Sigmoid colon (tissue), 7 donors: ENCODE data around the gene HAGH. TPM values are rescaled to one million over a fixed set of nuclear protein-coding genes. Genes with fewer than 3 reads are reported as not detected.

Source experiments
- DNase-seq: peaks from one replicate; pipeline ENCODE4 v3.0.0-alpha.2; 2019
- H3K27ac ChIP-seq, 4 donors: fragments of 200-600 bp; sonication (generic); one replicate each; pipeline ENCODE4 v1.5.1; 2016 to 2019; ENCODE audit warnings: mild to moderate bottlenecking in 1 of 4
- H3K27me3 ChIP-seq, 3 donors: fragments of 200-600 bp; sonication (generic); one replicate each; pipeline ENCODE4 v1.5.1; 2019; ENCODE audit warnings: mild to moderate bottlenecking in 1 of 3
- H3K36me3 ChIP-seq, 4 donors: fragments of 200-600 bp; sonication (generic); one replicate each; pipeline ENCODE4 v1.5.1; 2016 to 2019
- H3K4me1 ChIP-seq, 4 donors: fragments of 200-600 bp; sonication (generic); one replicate each; pipeline ENCODE4 v1.5.1; 2017 to 2019
- H3K4me3 ChIP-seq, 4 donors: fragments of 200-600 bp; sonication (generic); one replicate each; pipeline ENCODE4 v1.5.1; 2017 to 2019; ENCODE audit warnings: mild to moderate bottlenecking in 2 of 4, moderate library complexity in 1 of 4
- H3K9me3 ChIP-seq, 4 donors: fragments of 200-600 bp in 3 of 4; sonication (generic) in 3 of 4; one replicate each; pipeline versions ENCODE4 v1.5.1 to v1.6.1; 2013 to 2019
- CTCF ChIP-seq, 4 experiments: fragments of 450-650 bp in 3 of 4; fragments of 200-600 bp in 1 of 4; IDR thresholded peaks; one replicate each; pipeline ENCODE4 v1.5.1; 2016 to 2019; ENCODE audit warnings: antibody characterized with exemption in 4 of 4, mild to moderate bottlenecking in 3 of 4, moderate library complexity in 2 of 4
- EP300 ChIP-seq, 4 donors: sonication (generic); formaldehyde crosslinking; IDR thresholded peaks; one replicate each; pipeline ENCODE4 v1.6.1; 2017; ENCODE audit warnings: antibody characterized with exemption in 4 of 4
- POLR2A ChIP-seq, 2 donors: fragments of 450-650 bp; IDR thresholded peaks; one replicate each; pipeline ENCODE4 v1.6.1; 2016; ENCODE audit warnings: antibody characterized with exemption in 2 of 2, mild to moderate bottlenecking in 2 of 2, moderate library complexity in 2 of 2
- POLR2AphosphoS5 ChIP-seq, 4 donors: sonication (generic); formaldehyde crosslinking; IDR thresholded peaks; one replicate each; pipeline ENCODE4 v1.6.1; 2017; ENCODE audit warnings: antibody characterized with exemption in 4 of 4
- WGBS, 2 donors: extraction: QIAGEN DNeasy Blood & Tissue Kit; methylation state at CpG; one replicate each; pipeline ENCODE4 v1.1.7; 2013; 5-methylcytosine and 5-hydroxymethylcytosine counted together
- intact Hi-C: fragments of 100-400 bp; cut with DNase I; formaldehyde crosslinking; loops from one replicate; pipeline ENCODE4 v1.15.1; 2023
- polyA plus RNA-seq, 3 donors: library from polyadenylated mRNA; stranded (reverse); fragments of 200-250 nt; gene quantifications; one replicate each; pipeline ENCODE4 v1.2.3, GENCODE V29; 2013
- total RNA-seq, 4 donors: library from RNA; depleted of rRNA; stranded (reverse); fragments of >200 nt; gene quantifications; one replicate each; pipeline ENCODE4 v1.1.0, GENCODE V29; 2016
- donor health status: healthy with polysubstance abuse.
- donor health status: Bipolar disorder and iron deficiency.
- donor health status: healthy.

HAGH gene
- total and polyA plus RNA-seq, 7 donors: 54.1 to 163 (median 86.9) TPM

GRCh38 chr16:1791943-1792812, 34.4 kb downstream of the HAGH start:
- no peak overlapping the region for H3K4me3 ChIP-seq
- no peaks in the 10 kb centered on the region for H3K9me3 ChIP-seq
- no peaks in the 10 kb centered on the region for H3K4me1 ChIP-seq
- no peak overlapping the region for H3K27ac ChIP-seq
- 84 to 88% methylated on average over 59 of the region's 59 CpGs for WGBS, 2 donors
- H3K36me3 ChIP-seq: peaks cover 0 to 43% (median 22%) of the 10 kb centered on the region in 4 donors
- intact Hi-C loops: no loop called here
- no peaks in the 10 kb centered on the region for H3K27me3 ChIP-seq
- TF ChIP-seq EP300 (IDR thresholded peaks at IDR 0.05) (no peak), CTCF (IDR thresholded peaks at IDR 0.05) (no peak), POLR2AphosphoS5 (IDR thresholded peaks at IDR 0.05) (no peak), POLR2A (IDR thresholded peaks at IDR 0.05) (no peak)
- DNase-seq: peak; percentile 61

- Histone ChIP-seq H3K27me3 (no peaks in the 10 kb centered on the region), H3K36me3 (peaks cover 0 to 51% (median 30%) of the 10 kb centered on the region in 4 donors), H3K4me3 (no peak overlapping the region), H3K4me1 (no peaks in the 10 kb centered on the region), H3K9me3 (no peaks in the 10 kb centered on the region), H3K27ac (no peak overlapping the region)
- peak; percentile 57 for DNase-seq
- intact Hi-C loops: no loop called here
- no peak for TF ChIP-seq POLR2AphosphoS5 (IDR thresholded peaks at IDR 0.05)
- no peak for TF ChIP-seq EP300 (IDR thresholded peaks at IDR 0.05)
- TF ChIP-seq CTCF (IDR thresholded peaks at IDR 0.05): no peak
- no peak for TF ChIP-seq POLR2A (IDR thresholded peaks at IDR 0.05)
- WGBS, 2 donors: 96% methylated on average over 53 of the region's 53 CpGs
Observed at GRCh38 chr16:1791256-1791942, 35.2 kb downstream of the HAGH start.

GRCh38 chr16:1790611-1791255, 35.9 kb downstream of the HAGH start:
- Histone ChIP-seq H3K4me3 (no peak overlapping the region), H3K27me3 (no peaks in the 10 kb centered on the region), H3K4me1 (peaks cover 0 to 3% (median 0%) of the 10 kb centered on the region in 4 donors), H3K27ac (no peak overlapping the region), H3K36me3 (peaks cover 0 to 57% (median 32%) of the 10 kb centered on the region in 4 donors), H3K9me3 (no peaks in the 10 kb centered on the region)
- intact Hi-C loops: no loop called here
- 95 to 96% methylated on average over 44 of the region's 44 CpGs for WGBS, 2 donors
- DNase-seq: no peak
- TF ChIP-seq POLR2A (IDR thresholded peaks at IDR 0.05): no peak
- no peak for TF ChIP-seq EP300 (IDR thresholded peaks at IDR 0.05)
- no peak for TF ChIP-seq CTCF (IDR thresholded peaks at IDR 0.05)

GRCh38 chr16:1790261-1790610, 36.4 kb downstream of the HAGH start:
- no peaks in the 10 kb centered on the region for H3K9me3 ChIP-seq
- H3K4me1 ChIP-seq: peaks cover 0 to 8% (median 1%) of the 10 kb centered on the region in 4 donors
- WGBS, 2 donors: 94 to 95% methylated on average over 15 of the region's 15 CpGs
- TF ChIP-seq POLR2AphosphoS5 (IDR thresholded peaks at IDR 0.05) (no peak), CTCF (IDR thresholded peaks at IDR 0.05) (no peak), POLR2A (IDR thresholded peaks at IDR 0.05) (no peak), EP300 (IDR thresholded peaks at IDR 0.05) (no peak)
- no peak for DNase-seq
- no peak overlapping the region for H3K27ac ChIP-seq
- H3K36me3 ChIP-seq: peaks cover 0 to 61% (median 32%) of the 10 kb centered on the region in 4 donors
- H3K27me3 ChIP-seq: no peaks in the 10 kb centered on the region
- intact Hi-C loops: no loop called here
- H3K4me3 ChIP-seq: no peak overlapping the region
